H7 (cell line): ENCODE data around the gene C1QTNF6. TPM values are rescaled to one million over a fixed set of nuclear protein-coding genes. Genes with fewer than 3 reads are reported as not detected.

ENCODE experiments used
- DNase-seq: peaks from one replicate; pipeline ENCODE4 v3.0.0; 2012
- H3K27me3 ChIP-seq: 2 replicates; pipeline ENCODE4 v1.6.0; 2011; ENCODE audit warnings: mild to moderate bottlenecking, low read length; ENCODE audit not compliant: control insufficient read depth, insufficient read depth
- H3K36me3 ChIP-seq: replicated peaks from 2 replicates; pipeline ENCODE4 v1.5.1; 2011; ENCODE audit warnings: low read length; ENCODE audit not compliant: control insufficient read depth, insufficient read depth
- H3K4me3 ChIP-seq: 2 replicates; pipeline ENCODE4 v1.5.1; 2011; ENCODE audit warnings: low read depth, mild to moderate bottlenecking, control low read depth, low read length, moderate library complexity; ENCODE audit not compliant: insufficient read depth
- total RNA-seq: library from RNA; depleted of rRNA; stranded (reverse); fragments of >200 nt; shearing (Covaris generic); gene quantifications from 2 replicates; pipeline ENCODE4 v1.2.3, GENCODE V29; 2014

The C1QTNF6 gene
- total RNA-seq, 1 experiment from 2014 or later: 4.9 TPM

DNA sequence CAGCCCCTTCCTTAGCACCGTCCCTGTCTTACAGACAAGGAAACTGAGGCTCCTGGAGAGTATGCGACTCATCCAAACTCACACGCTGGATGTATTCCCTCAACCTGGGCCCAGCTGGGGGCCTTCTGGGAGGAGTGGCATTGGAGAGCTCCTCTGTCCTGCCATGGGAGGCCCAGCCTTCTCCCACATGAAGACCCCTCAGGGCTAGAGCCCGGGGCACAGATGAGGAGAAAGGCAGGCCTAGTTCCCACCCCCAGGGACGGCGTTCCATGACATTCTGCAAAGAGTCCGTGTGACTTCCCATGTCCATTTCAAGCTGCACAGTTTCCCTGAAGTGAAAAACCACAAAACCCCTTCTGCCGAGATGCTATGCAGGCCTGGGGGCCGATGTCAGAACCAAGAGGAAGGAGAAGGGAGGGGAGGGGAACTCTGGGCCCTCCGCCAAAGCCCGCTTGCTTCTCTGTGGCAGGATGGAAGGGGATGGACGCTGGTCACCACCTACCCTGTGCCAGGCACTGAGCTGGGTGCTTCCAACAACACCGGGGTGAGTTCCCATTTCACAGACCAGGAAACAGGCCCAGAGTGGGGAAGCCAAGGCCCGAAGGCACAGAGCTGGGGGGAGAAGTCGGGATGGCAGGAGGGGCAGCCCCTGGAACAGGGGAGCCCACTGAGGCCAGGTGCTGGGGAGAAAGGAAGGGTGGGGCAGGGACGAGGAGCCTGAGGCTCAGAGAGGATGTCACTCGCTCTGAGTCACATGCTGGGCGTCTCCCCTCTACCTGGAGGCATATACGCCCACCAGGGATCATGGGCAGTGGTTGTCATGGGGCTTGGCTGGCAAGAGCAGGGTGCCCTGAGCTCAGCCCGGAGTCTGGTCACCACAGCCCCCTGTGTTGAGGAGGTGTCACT, 40.3 kb upstream of the C1QTNF6 start:
- H3K4me3 ChIP-seq: no peak overlapping the region
- no peak for DNase-seq
- H3K36me3 ChIP-seq: no peaks in the 10 kb centered on the region
- no peaks in the 10 kb centered on the region for H3K27me3 ChIP-seq

- Histone ChIP-seq H3K27me3 (no peaks in the 10 kb centered on the region), H3K4me3 (no peak overlapping the region), H3K36me3 (no peaks in the 10 kb centered on the region)
- DNase-seq: no peak
Observed at GRCh38 chr22:37226514-37226913, 38.5 kb upstream of the C1QTNF6 start.

DNA sequence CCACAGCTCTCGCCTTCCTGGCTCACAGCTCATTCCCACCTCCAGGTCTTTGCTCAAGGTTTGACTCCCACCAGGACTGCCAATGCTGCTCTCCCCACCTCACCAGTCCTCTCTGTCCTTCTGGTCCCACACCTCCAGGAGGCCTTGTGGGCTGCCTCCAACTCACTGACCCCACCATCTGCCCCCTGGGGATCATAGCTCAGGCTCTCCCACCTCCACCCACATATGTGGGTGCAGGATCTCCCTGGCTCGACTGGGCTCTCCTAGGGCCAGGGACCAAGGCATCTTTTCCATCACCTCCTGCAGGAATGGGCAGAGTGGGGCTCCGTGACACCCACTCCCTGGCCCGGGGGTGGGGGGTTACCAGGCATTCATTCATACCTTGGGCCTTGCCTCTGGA, 38.0 kb upstream of the C1QTNF6 start:
- Histone ChIP-seq H3K4me3 (no peak overlapping the region), H3K36me3 (no peaks in the 10 kb centered on the region), H3K27me3 (no peaks in the 10 kb centered on the region)
- no peak for DNase-seq

DNA sequence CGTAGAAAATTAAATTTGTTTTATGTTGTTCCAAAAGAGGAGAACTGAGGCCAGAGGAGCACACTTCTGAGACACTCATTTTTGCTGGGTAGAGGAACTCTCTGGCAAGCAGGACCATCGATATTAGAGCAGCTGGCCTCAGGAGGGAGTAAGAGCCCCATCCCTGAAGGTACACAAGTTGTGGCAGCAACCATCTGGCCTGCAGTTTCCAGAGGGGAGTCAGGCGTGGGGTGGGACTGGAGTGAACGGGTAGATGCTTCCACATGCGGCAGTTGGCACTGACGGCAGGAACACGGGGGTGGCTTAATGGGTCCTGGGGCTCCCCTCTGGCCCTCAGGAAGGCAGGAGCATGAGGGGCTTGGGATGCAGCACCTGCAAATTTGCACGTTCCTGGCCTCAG, 37.4 kb upstream of the C1QTNF6 start:
- peak; percentile 76 for DNase-seq
- Histone ChIP-seq H3K36me3 (no peaks in the 10 kb centered on the region), H3K4me3 (no peak overlapping the region), H3K27me3 (no peaks in the 10 kb centered on the region)

DNA sequence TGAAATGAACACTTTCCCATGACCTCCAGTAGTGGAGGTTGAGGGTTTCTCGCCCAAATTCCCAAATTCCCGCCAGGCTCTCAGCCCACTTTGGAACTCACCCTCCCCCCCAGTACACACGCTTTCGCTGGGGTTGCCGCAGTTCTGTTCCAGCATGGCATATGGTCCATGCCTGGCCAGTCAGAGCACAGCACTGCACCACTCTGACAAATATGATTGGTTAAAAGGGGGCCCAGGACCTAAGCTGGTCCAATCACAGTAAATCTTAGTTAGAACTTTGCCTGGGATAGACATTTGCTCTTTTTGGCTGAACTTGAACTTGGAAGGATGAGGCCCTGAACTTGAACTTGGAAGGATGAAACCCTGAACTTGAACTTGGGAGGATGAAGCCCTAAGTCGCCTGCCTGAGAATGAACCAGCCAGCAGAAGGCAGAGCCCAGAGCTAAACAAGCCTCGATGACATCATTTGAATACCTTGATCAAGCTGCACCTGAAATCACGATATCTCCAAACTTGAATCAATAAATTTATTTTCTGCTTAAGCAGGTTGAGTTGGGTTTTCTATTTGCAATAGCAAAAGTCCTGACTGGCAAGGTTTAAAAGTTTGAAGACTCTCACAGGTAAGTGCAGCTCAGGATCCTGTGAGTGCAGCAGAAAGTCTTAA, 36.8 kb upstream of the C1QTNF6 start:
- Histone ChIP-seq H3K4me3 (no peak overlapping the region), H3K27me3 (no peaks in the 10 kb centered on the region), H3K36me3 (no peaks in the 10 kb centered on the region)
- DNase-seq: no peak

- H3K27me3 ChIP-seq: no peaks in the 10 kb centered on the region
- H3K4me3 ChIP-seq: no peak overlapping the region
- H3K36me3 ChIP-seq: no peaks in the 10 kb centered on the region
- no peak for DNase-seq
Observed at GRCh38 chr22:37223965-37224551, 36.0 kb upstream of the C1QTNF6 start.

DNA sequence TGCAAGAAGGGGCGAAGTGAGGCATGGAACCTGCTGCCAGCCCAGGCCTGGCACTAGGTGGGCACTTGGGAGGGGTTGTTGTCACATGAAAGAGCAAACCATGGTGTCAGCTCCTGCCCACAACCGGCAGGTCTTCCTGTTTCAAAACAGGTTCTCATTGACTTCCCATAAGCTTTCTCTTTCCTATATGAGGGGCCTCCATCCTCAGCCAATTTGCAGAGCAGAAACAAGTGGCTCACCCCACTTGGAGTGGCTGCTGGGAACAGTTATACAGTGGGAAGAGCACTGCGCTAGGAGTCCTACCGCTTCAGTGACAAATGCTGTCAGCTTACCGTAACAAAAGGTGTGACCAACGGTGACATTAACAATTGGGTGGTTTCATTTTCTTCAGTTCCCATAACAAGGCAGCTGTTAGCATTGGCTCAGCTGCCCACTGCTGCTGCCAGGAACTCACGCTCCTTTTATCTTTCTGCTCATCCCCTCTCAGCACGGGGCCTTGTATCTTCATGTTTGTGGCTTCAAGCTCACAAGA, 34.5 kb upstream of the C1QTNF6 start:
- Histone ChIP-seq H3K27me3 (no peaks in the 10 kb centered on the region), H3K4me3 (no peak overlapping the region), H3K36me3 (no peaks in the 10 kb centered on the region)
- DNase-seq: no peak

- no peaks in the 10 kb centered on the region for H3K36me3 ChIP-seq
- DNase-seq: no peak
- H3K27me3 ChIP-seq: no peaks in the 10 kb centered on the region
- no peak overlapping the region for H3K4me3 ChIP-seq
Observed at GRCh38 chr22:37221424-37222333, 33.6 kb upstream of the C1QTNF6 start.

DNA sequence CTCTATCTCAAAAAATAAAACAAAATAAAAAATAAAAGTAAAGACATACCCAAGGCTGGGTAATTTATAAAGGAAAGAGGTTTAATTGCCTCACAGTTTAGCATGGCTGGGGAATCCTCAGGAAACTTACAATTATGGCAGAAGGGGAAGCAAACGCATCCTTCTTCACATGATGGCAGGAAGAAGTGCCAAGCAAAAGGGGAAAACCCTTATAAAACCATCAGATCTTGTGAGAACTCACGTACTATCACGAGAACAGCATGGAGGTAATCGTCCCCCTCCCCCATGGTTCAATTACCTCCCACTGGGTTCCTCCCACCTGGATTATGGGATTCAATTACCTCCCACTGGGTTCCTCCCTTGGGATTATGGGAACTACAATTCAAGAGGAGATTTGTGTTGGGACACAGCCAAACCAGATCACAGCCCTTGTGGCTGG, 32.5 kb upstream of the C1QTNF6 start:
- DNase-seq: no peak
- H3K4me3 ChIP-seq: no peak overlapping the region
- no peaks in the 10 kb centered on the region for H3K27me3 ChIP-seq
- no peaks in the 10 kb centered on the region for H3K36me3 ChIP-seq

- no peaks in the 10 kb centered on the region for H3K36me3 ChIP-seq
- no peaks in the 10 kb centered on the region for H3K27me3 ChIP-seq
- no peak for DNase-seq
- no peak overlapping the region for H3K4me3 ChIP-seq
Observed at GRCh38 chr22:37219533-37219932, 31.5 kb upstream of the C1QTNF6 start.

GRCh38 chr22:37218771-37219411, 30.8 kb upstream of the C1QTNF6 start:
- Histone ChIP-seq H3K4me3 (no peak overlapping the region), H3K36me3 (no peaks in the 10 kb centered on the region)
- no peak for DNase-seq

DNA sequence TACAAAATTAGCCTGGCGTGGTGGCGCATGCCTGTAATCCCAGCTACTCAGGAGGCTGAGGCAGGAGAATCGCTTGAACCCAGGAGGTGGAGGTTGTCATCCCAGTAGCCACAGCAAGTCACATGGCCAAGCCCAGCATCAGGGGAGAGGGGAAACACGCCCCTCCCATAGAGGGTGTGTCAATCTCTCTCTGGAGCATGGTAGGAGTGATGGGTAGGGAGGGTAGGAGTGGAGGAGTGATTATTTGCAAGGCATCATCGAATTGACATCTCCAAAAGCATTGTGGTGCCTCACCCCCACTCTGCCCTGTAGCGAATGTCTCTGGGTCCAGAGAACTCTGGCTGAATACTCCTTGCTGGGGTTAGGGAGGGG, 30.3 kb upstream of the C1QTNF6 start:
- Histone ChIP-seq H3K36me3 (no peaks in the 10 kb centered on the region), H3K27me3 (no peaks in the 10 kb centered on the region), H3K4me3 (no peak overlapping the region)
- no peak for DNase-seq

More at GRCh38 chr22:37218771-37219411, 30.8 kb upstream of the C1QTNF6 start:
- no peaks in the 10 kb centered on the region for H3K27me3 ChIP-seq

DNA sequence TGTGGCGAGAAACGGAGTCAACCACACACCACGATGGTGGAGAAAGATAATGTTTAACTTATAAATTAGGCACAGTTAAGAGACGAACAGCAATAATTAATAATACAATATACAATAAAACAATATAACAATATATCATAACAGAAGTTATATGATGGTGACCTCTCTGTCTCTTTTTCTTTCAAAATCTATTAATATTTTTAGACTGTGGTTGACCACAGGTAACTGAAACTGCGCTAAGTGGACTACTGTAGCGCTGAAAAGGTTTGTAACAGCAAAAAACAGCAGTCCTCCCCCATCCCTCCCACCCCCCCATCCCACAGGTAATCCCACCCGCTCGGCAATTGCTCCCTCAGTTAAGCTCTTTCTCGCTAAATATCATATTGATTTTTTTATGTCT, 27.8 kb upstream of the C1QTNF6 start:
- H3K36me3 ChIP-seq: no peaks in the 10 kb centered on the region
- H3K27me3 ChIP-seq: no peaks in the 10 kb centered on the region
- DNase-seq: no peak
- H3K4me3 ChIP-seq: no peak overlapping the region

- no peak for DNase-seq
- Histone ChIP-seq H3K4me3 (no peak overlapping the region), H3K36me3 (no peaks in the 10 kb centered on the region), H3K27me3 (no peaks in the 10 kb centered on the region)
Observed at GRCh38 chr22:37214731-37215030, 26.6 kb upstream of the C1QTNF6 start.
